ENCODE data around the gene MBP.

MBP gene

DNA sequence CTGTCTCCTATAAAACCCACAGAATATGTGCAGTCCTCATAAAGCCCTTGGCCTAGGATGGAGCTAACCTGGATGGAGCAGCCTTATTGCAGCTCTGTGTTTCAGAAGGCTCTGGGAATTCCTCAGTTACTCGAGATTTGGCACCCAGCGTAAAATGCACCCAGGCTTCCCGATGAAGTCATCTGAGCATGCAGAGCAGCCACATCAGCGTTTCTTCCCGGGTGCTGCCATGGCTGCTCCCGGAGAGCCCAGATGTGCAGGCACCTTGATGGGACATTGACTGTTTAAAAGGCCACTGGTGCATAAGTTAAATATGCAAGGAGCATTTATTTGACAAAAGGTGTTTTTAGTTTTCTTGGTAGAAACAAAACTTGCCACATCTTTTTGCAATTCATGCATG is 115.2 kb downstream of the MBP start:
- Histone ChIP-seq H3K36me3 (peaks cover 12 to 14% (median 12%) of the 10 kb centered on the region in 3 donors), H3K27me3 (no peaks in the 10 kb centered on the region), H3K9me3 (no peaks in the 10 kb centered on the region), H3K27ac (no peak overlapping the region), H3K4me1 (peaks cover 0 to 8% (median 5%) of the 10 kb centered on the region in 4 donors), H3K4me3 (no peak overlapping the region)
- intact Hi-C loops (cut with DNase I; ENCODE audit: low total_unique reads) = no loop called here
- no peak for DNase-seq
- TF ChIP-seq, protein P1, sequence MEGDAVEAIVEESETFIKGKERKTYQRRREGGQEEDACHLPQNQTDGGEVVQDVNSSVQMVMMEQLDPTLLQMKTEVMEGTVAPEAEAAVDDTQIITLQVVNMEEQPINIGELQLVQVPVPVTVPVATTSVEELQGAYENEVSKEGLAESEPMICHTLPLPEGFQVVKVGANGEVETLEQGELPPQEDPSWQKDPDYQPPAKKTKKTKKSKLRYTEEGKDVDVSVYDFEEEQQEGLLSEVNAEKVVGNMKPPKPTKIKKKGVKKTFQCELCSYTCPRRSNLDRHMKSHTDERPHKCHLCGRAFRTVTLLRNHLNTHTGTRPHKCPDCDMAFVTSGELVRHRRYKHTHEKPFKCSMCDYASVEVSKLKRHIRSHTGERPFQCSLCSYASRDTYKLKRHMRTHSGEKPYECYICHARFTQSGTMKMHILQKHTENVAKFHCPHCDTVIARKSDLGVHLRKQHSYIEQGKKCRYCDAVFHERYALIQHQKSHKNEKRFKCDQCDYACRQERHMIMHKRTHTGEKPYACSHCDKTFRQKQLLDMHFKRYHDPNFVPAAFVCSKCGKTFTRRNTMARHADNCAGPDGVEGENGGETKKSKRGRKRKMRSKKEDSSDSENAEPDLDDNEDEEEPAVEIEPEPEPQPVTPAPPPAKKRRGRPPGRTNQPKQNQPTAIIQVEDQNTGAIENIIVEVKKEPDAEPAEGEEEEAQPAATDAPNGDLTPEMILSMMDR (IDR thresholded peaks at IDR 0.05) = no peak

DNA sequence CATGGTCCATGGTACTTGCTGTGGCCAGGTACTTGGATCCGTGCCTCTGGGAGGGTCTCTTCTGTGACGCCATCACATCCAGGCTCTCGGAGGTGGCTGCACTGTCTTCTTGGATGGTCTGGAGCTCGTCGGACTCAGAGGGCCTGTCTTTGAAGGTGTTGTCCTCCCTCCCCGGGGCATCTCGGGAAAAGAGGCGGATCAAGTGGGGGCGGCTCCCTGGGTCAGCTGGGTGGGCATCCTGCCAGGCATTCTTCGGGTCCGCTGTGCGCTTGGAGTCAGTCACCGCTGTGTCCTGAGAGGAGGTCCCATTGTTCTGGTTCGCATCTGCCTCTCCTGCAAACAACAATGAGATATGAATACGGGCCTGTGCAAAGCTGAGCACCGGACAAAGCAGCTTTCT is 115.6 kb downstream of the MBP start:
- peaks cover 12 to 18% (median 12%) of the 10 kb centered on the region in 3 donors for H3K36me3 ChIP-seq
- H3K27ac ChIP-seq = no peak overlapping the region
- H3K4me3 ChIP-seq = no peak overlapping the region
- intact Hi-C loops (cut with DNase I; ENCODE audit: low total_unique reads) = no loop called here
- DNase-seq = no peak
- TF ChIP-seq, protein P1 (IDR thresholded peaks at IDR 0.05) = no peak
- H3K9me3 ChIP-seq = no peaks in the 10 kb centered on the region
- H3K4me1 ChIP-seq = peaks cover 0 to 8% (median 5%) of the 10 kb centered on the region in 4 donors
- no peaks in the 10 kb centered on the region for H3K27me3 ChIP-seq

DNA sequence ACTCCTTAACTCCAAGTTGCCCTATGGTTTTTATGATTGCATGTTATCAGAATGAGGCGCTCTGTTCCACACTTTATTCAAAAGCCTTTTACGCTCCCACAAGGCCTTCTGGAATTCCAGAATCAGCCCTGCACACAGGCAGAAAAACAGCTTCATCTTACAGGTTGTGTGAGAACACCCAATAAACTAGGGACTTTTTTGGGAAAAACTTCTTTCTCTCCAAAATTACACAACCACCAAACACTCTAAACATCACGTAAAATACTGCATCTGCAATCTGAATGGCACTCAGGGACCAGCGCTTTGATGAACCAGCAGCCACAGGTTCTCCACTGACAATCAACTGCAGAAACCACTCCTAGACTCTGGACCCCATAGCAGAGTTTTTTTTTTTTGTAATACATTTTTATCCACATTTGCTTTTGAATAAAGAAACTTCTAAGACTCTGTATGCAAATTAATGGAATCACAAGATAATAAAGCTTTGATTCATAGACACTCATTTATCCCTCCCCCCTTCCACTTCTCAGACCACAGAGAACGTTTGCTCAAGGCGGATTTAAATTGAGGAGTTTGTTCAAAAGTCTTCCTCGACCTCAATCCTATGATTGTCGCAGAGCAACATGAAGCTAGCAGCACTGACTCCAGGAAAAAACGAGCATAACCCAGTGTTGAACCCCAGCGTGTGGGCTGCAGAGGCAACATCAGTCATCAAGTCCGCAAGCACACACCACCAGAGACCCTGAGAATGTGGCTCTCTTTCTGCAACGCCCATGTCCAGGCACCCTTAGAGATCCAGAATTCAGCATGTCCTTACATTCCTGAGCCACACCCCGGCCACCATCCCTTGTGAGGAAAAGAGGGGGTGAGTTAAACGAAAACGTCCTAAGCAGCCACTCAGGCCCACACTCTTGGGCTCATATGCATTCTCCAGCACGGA is 116.5 kb downstream of the MBP start:
- peaks cover 12 to 23% (median 12%) of the 10 kb centered on the region in 3 donors for H3K36me3 ChIP-seq
- H3K27me3 ChIP-seq = no peaks in the 10 kb centered on the region
- H3K4me3 ChIP-seq = no peak overlapping the region
- no peak for DNase-seq
- peaks cover 0 to 8% (median 5%) of the 10 kb centered on the region in 4 donors for H3K4me1 ChIP-seq
- intact Hi-C loops (cut with DNase I; ENCODE audit: low total_unique reads) = no loop called here
- H3K27ac ChIP-seq = no peak overlapping the region
- TF ChIP-seq, protein P1 (IDR thresholded peaks at IDR 0.05) = no peak
- H3K9me3 ChIP-seq = no peaks in the 10 kb centered on the region

DNA sequence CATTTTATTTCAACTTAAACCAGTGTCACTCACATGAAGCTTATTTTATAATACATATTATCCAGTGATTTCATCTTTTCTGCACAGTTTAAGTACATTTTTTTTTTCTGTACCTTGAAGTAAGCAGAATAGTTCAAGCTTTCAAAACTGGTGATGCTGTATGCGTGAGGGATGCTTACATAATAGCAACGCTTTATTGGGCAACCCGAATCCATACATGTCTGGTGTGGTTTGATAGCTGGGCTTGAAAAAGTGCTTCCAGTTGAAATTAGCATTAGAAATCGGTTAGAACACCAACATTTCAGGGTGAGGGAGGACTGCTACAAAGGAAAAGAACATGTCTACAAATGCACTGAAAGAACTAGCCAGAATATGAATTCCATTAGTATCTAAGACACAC is 117.4 kb downstream of the MBP start:
- Histone ChIP-seq H3K9me3 (no peaks in the 10 kb centered on the region), H3K27ac (no peak overlapping the region), H3K27me3 (no peaks in the 10 kb centered on the region), H3K4me1 (peaks cover 0 to 8% (median 5%) of the 10 kb centered on the region in 4 donors), H3K4me3 (no peak overlapping the region), H3K36me3 (peaks cover 12 to 24% (median 12%) of the 10 kb centered on the region in 3 donors)
- intact Hi-C loops (cut with DNase I; ENCODE audit: low total_unique reads) = no loop called here
- TF ChIP-seq, protein P1 (IDR thresholded peaks at IDR 0.05) = no peak
- DNase-seq = no peak

DNA sequence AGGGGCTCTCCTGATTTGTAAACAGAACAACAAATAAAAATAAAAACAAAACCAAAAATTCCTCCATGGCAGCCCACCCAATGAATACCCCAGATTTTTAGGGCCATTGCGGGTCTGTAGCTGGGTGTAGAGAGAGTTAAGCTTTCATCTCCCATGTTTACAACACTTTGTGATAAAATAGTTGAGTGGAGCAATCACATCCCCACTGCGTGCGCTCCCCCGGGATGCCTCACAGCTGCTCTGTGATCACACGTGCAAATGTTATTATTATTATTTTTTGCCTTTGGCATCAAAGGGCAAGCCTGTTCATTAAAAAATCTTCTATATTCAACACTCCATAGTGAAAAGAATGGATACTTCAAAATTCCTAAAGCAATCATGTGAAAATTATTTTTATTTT is 118.0 kb downstream of the MBP start:
- H3K9me3 ChIP-seq = no peaks in the 10 kb centered on the region
- no peaks in the 10 kb centered on the region for H3K27me3 ChIP-seq
- peaks cover 12 to 26% (median 12%) of the 10 kb centered on the region in 3 donors for H3K36me3 ChIP-seq
- TF ChIP-seq, protein P1 (IDR thresholded peaks at IDR 0.05) = no peak
- no peak overlapping the region for H3K4me3 ChIP-seq
- DNase-seq = no peak
- H3K4me1 ChIP-seq = peaks cover 0 to 8% (median 5%) of the 10 kb centered on the region in 4 donors
- peak overlapping the region in 1 of 2 donors; percentile 44 for H3K27ac ChIP-seq
- intact Hi-C loops (cut with DNase I; ENCODE audit: low total_unique reads) = no loop called here
